ENCODE measurements around the gene XPNPEP2. TPM values are rescaled to one million over a fixed set of nuclear protein-coding genes. Genes with fewer than 3 reads are reported as not detected.

The XPNPEP2 gene
- total RNA-seq, 4 donors from 2014 or later = 3.4 to 25.0 (median 8.4) TPM

DNA sequence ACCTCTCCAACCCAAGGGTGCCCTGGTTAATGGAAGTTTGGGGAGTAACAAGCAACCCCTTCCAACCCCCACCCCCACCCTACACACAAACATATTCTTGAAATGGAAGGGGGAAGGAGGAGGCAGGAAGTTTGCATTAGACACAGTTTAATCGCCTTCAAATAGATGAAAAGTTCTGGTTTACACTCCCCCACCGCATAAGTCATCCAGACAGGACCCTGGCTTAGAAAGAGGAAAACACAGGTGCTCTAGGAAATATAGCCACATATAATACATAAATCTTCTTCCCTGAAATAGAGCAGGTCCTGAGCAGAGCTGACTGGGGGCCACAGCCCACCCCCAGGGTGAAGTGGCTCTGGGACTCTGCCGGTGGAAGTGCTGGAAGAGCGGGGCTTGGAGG, 66.0 kb downstream of the XPNPEP2 start:
- TF ChIP-seq, protein P1, sequence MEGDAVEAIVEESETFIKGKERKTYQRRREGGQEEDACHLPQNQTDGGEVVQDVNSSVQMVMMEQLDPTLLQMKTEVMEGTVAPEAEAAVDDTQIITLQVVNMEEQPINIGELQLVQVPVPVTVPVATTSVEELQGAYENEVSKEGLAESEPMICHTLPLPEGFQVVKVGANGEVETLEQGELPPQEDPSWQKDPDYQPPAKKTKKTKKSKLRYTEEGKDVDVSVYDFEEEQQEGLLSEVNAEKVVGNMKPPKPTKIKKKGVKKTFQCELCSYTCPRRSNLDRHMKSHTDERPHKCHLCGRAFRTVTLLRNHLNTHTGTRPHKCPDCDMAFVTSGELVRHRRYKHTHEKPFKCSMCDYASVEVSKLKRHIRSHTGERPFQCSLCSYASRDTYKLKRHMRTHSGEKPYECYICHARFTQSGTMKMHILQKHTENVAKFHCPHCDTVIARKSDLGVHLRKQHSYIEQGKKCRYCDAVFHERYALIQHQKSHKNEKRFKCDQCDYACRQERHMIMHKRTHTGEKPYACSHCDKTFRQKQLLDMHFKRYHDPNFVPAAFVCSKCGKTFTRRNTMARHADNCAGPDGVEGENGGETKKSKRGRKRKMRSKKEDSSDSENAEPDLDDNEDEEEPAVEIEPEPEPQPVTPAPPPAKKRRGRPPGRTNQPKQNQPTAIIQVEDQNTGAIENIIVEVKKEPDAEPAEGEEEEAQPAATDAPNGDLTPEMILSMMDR (IDR thresholded peaks at IDR 0.05; ENCODE audit: low read depth) = no peak

DNA sequence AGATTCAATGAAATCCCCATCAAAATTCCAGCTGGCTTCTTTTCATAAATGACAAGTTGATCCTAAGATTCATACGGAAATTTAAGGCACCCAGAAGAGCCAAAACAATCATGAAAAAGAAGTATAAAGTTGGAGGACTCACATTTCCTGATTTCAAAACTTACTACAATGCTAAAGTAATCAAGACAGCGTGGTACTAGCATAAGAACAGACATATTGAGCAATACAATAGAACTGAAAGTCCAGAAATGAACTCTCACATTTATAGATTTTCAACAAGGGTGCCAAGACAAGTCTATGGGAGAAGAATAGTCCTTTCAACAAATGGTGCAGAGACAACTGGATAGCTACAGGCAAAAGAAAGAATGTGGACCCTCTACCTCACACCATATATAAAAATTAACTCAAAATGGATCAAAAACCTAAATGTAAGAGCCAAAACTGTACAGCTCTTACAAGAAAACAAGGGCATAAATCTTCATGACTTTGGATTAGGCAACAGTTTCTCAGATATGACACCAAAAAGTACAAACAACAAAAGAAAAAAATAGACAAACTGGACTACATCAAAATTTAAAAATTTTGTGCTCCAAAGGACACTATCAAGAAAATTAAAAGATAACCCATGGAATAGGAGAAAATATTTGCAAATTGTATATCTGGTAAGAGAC, 69.5 kb downstream of the XPNPEP2 start:
- TF ChIP-seq, protein P1 (IDR thresholded peaks at IDR 0.05; ENCODE audit: low read depth) = no peak

DNA sequence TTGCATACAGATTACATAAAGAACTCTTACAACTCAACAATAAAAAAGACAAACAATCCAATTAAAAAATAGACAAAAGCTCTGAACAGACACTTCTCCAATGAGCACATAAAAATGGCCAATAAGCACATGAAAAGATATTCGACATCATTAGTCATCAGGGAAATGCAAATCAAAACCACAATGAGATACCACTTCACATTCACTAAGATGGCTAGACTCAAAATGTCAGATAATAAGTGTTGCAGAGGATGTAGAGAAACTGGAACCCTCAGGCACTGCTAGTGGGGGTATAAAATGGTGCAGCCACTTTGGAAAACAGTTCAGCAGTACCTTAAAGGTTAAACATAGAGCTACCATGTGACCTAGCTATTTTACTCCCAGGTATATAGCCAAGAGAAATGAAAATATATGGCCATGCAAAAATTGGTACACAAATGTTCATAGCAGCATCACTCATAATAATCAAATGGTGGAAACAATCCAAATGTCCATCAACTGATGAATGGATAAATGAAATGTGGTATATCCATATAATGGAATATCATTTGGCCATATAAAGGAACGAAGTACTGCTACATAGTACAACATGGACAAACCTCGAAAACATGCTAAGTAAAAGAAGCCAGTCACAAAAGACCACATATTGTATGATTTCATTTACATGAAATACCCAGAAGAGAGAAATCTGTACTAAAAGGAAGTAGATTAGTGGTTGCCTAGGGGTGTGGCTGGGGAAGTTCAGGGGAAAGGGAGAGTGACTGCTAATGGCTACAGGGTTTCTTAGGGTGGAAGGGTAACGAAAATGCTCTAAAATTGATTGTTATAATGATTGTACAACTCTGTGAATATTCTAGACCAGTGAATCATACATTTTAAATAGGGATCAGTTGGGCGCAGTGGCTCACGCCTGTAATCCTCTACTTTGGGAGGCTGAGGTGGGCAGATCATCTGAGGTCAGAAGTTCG, 70.3 kb downstream of the XPNPEP2 start:
- TF ChIP-seq, protein P1 (IDR thresholded peaks at IDR 0.05; ENCODE audit: low read depth) = no peak

DNA sequence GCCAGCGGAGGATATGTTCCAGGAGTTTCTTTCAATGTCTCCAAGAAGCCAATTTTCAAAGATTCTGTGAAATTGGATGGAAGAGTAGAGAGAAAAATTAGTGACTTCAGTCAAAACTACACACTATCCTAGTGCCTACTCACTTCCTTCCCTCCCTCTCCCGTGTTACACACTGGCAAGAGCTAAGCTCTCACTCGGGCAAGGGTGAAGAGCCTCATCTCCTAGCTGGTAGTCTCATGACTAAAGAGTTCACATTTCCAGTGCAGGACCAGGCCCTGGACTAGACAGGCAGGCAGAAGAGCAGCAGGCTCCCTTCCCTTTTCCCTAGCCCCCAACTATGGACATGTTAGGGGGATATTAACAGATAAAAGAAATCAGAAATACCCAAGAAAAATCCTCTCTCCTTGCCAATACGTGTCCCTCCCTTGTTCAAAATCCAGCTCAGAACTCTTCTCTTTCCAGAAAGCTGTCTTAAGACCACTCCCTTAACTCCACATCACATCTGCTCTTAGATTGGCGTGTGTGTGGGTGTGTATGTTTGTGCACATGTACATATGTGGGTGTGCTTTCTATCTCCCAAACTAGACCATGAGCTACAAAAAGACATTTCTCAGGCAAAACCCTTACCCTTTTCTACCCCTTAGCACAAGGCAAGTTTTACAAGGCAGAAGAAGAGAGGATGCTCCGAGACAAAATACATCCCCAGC, 75.0 kb downstream of the XPNPEP2 start:
- TF ChIP-seq, protein P1 (IDR thresholded peaks at IDR 0.05; ENCODE audit: low read depth) = no peak

DNA sequence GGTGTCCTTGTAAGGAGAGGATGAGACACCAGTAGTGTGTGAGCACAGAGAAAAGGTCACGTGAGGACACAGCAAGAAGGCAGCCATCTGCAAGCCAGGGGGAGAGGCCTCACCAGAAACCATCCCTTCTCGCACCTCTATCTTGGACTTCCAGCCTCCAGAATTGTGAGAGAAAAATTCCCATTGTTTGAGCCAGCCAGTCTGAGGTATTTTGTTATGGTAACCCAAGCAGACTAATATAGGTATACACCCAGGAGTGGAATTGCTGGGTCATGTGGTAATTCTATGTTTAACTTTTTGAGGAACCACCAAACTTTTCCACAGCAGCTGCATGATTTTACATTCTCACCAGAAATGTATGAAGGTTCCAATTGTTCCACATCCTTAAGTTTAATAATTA, 79.3 kb downstream of the XPNPEP2 start:
- TF ChIP-seq, protein P1 (IDR thresholded peaks at IDR 0.05; ENCODE audit: low read depth) = no peak

Small RNAs within 50 kb of the gene (small RNA-seq; reads per million reads assigned to genes)
- not detected for gene RF00017

Other genes with a start within 250 kb of the XPNPEP2 start
- gene SMARCA1, start 215.5 kb upstream of the XPNPEP2 start, total RNA-seq = 10 to 100 TPM; 28.8 to 39.9 (median 37.7) TPM
- gene OCRL, start 198.7 kb upstream of the XPNPEP2 start, total RNA-seq = 10 to 100 TPM; 20.3 to 25.7 (median 22.0) TPM
- gene APLN, start 84.0 kb upstream of the XPNPEP2 start, total RNA-seq = under 1 TPM in 2 of 4 donors, not detected in 2; 0.19 to 0.44 TPM
- 10 to 100 TPM in 3 of 4 donors, 1 to 10 TPM in 1; 7.3 to 76.3 (median 18.0) TPM for gene SASH3, start 41.0 kb downstream of the XPNPEP2 start, total RNA-seq
- 10 to 100 TPM; 23.4 to 61.0 (median 31.7) TPM for gene ZDHHC9, start 104.9 kb downstream of the XPNPEP2 start, total RNA-seq
- 10 to 100 TPM; 13.6 to 16.8 (median 15.9) TPM for gene UTP14A, start 167.2 kb downstream of the XPNPEP2 start, total RNA-seq
- gene BCORL1, start 243.7 kb downstream of the XPNPEP2 start, total RNA-seq = 10 to 100 TPM in 1 of 4 donors, 1 to 10 TPM in 3; 4.1 to 13.9 (median 4.4) TPM